Left hindlimb (tissue), 1 donor: ENCODE results near the gene STIMATE.
A peak's percentile ranks its signal among the peaks of the same experiment; 100 is the strongest.

Experiments used
- DNase-seq: peaks from one replicate; pipeline ENCODE4 v3.0.0-alpha.2; 2018

The STIMATE gene

DNA sequence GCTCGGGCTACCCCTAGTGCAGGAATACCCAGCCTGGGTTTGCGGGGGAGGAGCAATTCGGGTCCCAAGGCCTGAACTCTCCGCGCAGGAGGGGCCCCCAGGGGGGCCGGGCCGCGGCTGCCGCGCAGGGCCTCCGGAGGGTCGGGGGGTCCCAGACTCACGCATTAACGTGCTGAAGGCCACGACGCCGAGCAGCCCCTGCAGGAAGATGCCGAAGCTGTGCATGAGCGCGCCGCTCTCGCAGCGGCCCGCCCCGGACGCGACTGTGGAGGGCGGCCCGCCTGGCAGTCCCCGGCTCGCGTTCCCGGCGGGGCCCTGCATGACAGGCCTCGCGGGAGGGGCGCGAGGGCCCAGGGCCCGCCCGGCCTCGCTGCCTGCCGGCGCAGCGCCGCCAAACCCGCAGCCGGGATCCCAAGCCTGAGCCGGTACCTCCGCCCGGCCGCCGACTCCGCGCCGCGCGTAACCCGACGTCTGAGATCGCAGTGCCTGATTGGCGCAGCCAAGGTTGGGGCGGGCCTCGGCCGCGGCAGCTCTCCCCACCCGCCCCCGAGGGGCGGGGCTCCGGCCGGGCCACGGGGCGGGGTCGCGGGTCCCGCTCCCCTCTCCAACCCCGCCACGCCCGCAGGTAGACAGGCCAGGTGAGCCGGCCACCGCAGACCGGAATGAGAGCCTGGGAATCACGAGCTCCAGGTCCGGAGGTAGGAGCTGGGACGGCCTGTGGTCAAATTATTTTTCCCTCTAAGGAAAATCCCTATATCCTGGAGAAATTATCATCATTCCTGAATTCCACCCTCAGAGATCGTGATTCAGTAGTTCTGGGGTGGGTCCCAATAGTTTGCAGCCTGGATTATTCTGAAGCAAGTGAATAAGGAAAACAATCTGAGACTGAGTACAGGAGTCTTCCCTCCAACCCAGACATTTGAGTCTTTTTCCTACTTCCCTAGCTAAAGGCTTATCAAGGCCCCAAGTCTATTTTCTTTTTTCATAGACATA is at the start of gene STIMATE:
Gene STIMATE, minus strand, starts transcription at position 419 of the 993 bp plus-strand sequence. Its CDS starts 98 bp downstream, at position 321.
- peak; percentile 88 for DNase-seq

DNA sequence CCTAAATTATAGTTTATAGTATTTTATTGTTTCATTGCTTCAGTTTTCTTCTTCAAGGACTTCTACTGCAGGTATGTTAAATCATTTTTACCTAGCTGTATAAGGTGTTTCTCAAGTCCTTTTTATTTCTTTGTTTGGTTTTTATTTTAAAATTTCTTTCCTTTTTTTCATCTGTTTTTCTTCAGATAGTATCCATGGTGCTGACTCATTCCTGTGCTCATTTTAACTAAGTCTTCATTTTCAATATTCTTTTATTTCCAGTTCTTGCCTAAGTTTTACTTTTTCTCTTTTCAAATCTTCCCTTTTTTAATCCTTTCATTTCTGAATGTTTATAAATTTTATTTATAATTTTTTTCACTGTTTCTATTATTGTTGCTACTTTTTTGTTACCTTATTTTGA is 42.3 kb upstream of the STIMATE start:
- no peak for DNase-seq

DNA sequence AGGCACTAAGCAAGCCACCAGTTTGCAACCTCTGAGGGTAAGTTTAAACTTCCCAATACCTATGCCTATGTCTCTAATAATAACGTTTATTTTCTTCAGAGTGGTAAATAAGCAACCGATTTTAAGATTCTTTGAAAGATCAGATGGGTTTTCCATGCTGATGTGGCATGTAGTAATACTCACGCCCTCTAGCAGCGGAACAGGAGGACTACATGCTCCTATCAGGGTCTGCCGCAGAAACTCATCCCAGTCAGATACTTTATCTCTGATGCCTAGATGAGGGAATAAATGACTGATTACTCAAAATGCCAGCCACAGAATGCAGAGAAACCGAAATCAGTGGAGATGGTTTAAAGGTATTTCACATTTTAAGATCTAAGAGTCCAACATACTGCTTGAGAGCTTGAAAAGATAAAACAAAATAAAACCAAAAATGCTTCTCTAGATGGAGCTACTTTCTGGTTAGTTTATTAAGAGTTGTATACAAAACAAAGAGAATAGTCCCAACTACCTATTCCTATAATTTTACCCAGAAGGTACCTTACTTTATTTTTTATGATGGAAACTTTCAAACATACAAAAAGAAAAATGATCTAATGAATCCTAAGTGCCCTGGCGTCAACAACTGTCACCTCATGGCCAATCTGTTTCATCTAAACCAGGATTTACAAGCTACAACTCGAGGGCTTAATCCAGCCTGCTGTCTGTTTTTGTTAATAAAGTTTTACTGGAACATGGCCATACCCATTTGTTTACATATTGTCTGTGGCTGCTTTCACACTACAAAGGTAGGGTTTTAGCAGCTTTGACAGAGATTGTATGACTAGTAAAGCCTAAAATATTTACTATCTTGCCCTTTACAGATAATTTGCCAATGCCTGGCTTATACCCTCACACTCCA is 37.5 kb upstream of the STIMATE start:
- no peak for DNase-seq

DNA sequence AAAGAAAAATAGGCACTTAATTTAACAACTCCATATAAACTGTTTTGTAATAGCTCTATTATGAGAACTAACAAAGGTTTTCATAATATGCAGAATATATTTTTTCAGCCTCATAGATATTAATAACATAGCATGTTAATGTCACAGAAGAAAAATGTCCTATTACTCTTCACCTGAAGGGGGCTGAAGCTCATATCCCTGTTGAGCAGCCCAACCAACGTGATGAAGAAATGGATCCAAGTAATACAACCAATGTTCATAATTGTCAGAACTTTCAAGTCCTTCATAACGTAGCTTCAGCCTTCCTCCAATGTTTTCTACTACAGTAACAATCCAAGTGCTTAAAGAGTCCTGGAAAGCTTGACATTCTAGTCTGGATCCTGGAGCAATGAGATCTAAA is 34.5 kb upstream of the STIMATE start:
- DNase-seq, result no peak

DNA sequence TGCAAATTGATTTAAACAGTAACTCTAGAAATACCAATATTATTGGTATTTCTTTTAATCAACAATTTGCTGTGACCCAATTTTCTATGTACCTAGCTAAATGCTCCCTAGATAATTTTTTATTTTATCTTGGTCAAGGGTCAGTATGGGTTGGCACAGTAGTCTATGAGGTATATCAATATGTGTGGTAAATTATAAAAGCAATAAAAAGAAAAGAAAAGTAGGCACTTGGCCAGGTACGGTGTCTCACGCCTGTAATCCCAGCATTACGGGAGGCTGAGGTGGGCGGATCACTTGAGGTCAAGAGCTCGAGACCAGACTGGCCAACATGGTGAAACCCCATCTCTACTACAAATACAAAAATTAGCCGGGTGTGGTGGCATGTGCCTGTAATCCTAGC is 34.0 kb upstream of the STIMATE start:
- DNase-seq, result no peak

DNA sequence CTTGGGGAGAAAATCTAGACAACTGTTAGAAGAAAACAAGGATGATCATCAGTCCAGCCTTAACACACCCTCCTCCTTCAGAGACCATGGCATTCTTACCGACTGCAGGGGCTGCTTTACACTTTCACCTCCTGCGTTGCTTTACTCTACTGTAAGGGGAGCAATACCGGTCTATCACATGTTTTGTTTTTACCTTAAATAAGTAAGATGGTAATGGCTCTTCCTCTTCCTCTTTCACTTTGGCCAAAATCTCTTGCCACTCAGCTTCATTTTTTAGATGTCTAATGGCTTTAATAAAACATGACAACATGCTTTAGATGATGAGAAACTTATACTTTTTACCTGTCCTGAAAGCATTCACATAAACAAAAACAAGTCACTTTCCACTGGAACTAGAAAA is 33.4 kb upstream of the STIMATE start:
- DNase-seq, result no peak

DNA sequence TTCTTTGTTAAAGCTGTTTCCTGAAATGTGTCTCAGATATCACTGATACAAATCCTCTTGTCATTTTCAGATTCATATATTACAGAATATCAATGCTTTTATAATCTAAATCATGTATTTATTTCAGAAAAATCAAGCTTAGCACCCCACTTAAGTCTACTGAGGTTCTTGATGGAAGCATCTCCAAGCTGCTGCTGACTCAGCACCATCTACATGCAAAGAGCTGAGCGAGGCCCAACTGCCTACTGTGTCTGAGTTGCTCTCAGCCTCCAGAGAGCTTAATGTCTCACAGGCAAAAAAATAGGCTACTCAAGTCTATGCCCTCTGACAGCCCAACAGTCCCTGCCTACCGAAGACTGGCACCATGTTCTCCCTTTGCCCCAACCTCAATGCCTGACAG is 29.2 kb upstream of the STIMATE start:
- no peak for DNase-seq

DNA sequence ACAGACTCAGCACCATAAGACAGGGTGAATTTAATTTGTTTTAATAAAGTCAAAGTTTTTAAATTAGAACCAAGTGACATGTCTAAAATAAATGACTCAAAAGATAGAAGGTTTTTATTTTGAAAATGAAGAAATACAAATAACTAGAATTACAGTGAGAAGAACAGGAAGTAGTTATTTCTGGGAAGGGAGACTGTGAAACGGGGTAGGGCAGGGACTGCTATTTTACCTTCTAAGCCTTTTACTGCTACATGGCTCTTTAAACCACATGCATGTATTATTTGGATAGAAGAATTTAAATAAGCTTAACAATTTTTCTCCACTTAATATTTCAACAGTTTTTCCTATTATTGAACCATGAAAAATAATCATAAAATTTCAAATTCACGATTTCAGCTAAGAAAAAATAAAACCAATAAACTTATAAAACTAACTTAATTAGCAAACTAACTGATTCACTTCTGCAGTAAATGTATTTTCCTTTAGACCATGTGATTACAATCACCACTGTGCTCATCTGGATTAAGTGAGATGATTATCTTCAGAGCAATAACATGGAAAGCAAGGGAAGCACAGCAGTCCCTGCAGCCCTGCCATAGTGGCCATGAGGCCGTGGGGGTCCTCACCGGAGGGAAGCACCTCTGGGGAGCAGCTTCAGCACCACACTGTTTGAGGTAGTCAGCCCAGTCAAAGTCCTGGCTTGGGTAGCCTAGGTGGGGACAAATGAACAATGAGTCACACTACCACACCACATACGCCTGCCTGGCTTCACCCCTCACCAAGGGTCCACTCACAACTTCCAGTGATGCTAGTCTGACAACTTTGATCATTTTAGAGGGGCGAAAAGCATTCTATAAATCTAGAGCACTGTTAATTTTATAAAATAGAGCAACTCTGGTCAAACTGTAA is 28.3 kb upstream of the STIMATE start:
- DNase-seq, result no peak

DNA sequence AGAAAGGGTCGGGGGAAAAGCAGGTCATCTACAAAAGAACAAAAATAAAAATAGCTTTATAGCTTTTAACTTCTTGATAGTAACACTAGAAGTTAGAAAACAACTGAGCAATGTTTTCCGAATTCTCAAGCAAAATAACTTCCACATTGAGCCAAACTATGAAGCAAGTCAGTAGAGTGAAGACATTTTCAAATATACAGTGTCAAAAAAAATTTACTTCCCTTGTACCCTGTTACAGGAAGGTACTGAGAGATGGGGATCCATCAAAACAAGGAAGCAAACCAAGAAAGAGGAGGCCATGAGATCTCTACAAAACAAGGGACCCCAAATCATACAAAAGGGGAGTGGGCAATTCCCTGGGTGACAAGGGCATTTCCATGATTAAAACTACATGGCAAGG is 26.6 kb upstream of the STIMATE start:
- no peak for DNase-seq

DNA sequence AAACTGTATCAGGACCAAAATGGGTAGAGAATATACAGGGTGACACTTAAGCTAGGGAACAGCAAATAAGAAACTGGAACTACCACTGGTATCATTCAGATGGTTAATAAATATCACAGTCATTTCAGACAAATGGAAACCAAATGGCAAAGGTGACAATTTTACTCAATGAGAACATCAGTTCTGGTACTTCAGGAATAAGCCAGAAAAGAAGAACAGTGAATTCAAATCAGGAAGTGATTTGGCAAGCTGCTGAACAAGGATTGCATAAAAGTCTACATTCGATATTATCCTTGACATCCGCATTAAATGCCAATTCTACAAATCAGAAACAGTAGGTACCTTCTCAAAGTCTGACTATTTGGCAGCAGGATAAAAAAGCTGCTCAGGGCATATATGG is 23.5 kb upstream of the STIMATE start:
- DNase-seq, result no peak

DNA sequence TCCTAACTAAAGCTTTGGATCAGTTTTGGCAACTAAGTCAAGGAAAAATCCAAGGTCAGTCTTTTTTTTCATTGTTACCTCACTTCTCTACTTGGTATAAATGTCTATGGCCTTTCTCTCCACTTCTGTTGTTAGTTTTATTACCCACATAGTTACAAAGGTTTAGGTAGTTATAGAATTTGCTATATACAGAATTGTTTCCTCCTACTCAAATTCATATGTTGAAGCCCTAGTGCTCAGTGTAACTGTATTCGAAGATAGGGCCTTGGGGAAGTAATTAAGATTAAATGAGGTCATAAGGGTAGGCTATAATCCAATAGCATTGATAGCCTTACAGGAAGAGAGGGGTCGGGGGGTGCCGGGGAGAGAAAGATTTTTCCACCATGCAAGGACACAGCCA is 19.7 kb upstream of the STIMATE start:
- no peak for DNase-seq

DNA sequence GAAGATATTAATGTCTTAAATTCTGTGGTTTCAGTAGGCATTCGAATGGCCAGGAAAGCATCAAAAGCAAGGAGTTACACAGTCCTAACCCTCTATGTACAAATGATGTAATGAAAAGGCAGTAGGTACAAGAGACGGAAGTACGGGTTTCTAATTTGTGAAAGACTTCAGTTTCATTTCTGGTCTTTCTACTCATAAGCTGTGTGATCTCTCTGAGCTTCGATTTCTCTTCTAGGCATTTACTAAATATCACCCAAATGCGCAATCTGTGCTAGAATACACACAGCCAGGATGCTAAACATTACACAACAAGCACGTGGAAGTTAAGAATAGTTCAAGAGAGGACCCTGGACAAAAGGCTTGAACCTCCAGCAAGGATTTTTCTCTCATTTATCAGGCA is 17.9 kb upstream of the STIMATE start:
- no peak for DNase-seq

DNA sequence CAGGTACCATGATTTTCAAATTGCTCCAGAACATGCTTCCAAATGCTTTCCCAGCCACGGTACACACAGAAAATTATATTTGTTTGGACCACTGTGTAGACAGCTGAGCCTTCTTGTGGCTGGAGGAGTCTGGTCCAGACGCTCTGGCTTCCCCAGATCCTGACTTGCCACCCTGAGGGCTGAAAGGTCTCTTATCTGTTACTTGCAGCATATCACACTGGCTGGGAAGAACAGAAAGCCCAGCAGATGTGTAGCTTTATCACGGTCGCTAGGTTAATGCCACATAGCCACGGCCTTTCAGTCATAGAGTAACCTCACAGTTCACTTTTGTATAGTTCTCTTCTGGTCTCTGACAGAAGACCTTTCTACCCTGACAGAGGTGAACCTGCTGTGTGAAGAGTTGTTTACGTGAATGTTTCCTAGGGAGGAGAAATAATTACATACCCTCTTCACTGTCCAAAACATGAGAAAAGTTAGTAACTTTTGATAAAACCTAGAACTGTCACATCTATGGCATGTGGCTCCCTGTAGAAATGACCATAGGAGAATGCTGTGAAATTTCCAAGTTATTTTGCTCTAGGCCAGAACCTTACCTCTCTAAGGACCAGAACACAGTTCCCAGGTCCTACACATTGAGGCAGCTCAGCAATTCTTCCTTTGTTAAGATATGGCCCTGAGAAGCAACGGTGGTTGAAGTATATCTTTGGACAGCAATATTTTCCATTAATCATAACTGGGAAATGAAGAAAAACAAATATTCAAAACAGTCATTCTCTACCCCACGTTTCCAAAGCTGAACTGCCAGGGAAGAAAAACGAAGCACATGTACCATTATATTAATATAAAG is 15.8 kb upstream of the STIMATE start:
- DNase-seq, result no peak

DNA sequence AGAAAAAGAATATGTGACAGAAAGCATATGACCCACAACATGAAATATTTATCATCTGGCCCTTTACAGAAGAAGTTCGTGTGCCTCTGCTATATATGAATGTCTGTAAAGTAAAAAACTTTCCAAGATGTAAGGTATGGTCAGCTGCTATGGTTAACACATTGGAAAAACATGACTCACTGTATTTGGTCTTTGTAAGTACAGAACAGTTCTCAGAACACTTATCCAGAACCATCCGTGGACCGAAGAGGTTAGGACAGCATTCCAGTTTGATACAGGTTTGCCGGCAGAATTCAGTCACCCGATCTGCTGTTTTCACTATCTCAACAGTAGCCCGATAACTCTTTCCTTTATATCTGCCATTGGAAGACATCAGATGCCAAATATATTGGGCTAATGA is 13.5 kb upstream of the STIMATE start:
- no peak for DNase-seq

DNA sequence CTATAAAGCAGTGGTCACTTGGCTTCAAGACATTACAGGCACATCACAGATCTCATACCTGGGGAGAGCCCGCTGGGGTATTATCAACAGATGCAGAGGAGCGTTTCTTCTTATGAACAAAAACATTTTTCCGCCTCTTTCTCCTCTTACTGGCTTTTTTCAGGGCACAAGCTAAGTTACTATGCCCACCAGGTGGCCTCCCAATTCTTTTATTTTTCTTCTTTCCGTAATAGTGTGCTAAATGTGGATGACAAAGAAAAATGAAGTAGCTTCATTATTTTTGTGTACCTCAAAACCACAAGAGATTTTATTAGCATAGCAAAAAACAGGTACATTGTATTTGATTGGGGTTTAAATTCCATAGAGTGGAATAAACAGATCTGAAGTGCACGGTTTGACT is 10.1 kb upstream of the STIMATE start:
- DNase-seq, result no peak

DNA sequence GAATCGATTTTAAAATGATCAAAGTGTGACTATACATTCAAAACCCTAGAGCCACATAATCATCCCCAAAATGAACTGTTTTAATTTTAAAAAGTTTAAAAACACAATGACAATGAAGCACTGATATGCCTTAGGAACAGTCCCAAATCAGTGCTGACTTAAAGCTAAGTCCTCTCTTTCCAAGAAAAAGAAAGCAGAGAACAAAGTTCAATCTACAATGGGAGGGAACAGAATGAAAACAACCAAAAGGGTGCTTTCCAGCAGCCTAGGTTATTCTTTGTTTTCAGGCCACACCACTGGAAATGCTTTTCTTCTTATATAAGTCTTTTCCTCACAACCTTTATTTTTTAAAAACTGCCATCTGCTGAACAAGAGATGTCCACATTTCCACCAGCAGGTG is 7.2 kb upstream of the STIMATE start:
- no peak for DNase-seq

DNA sequence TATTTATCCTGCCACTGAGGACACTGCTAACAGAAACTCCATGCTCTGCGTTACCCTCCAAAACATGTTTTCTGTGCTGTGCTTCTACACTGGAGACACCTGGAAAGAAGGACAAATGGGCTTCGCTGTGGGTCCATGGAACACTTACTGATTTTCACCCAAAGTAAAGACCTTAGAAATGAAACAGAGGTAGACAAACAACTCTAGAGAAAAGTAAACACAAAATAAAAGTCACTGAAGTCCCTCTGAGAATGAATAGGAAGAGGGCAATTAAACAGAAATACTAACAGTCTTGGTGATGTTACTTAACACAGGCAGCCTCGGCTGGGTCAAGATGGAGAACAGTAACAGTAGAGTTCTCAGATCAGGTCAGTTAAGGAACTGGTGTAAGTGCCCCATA is 6.7 kb upstream of the STIMATE start:
- no peak for DNase-seq

DNA sequence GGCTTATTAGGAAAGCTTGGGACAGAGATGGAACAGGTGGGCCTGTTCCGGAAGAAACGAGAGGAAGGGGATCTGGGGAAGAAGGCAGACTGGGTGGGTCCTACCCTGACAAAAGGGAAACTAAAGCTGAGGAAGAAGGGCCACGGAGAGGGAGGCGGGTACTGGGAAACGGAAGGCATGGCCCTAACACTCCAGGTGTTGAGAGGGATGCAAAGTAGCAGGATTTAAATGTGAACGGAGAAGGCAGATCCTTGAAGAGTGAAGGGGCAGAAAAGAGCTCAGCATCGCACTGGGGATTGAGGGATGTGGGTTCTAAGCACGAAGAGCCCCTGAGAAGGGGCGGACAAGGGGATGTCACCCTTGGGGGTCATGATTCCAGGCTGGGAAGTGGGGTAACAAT is 735 bp downstream of the STIMATE start:
- DNase-seq, result no peak

DNA sequence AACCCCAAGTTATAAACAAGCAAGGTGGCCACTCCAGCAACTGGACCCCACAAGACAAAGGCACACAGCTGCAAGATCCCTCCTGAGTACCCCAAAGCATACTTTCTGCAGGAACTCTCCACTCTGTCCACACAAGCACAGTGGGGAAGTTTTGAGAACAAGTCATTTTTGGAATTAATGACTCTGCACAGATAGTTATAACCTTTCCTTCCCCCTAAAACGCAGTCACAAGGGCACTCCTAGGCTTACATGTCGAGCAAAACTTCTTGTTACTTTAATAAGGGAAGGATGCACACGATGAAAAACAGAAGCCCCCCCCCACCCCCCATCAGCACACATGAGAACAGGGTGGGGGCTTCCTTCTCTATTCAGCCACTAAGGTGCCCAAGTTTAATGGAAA is 1.2 kb downstream of the STIMATE start:
- no peak for DNase-seq

DNA sequence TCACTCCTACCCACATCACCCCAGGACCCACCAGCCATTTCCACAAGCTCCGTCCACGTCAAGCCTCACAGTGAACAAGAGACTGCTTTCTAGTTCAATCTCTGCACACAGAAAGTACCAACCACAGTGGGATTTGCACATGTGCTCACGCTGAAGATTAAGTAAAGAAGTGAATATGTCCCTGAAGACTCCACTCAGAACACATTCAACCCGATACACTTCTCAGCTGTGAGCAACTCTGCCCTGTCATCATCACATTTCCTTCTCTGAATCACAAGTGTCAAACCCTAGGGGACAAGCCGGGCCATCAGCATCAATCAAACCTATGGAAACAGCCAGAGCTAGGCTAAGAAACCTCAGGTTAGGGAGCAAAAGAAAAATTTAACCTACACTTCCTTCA is 1.9 kb downstream of the STIMATE start:
- no peak for DNase-seq

DNA sequence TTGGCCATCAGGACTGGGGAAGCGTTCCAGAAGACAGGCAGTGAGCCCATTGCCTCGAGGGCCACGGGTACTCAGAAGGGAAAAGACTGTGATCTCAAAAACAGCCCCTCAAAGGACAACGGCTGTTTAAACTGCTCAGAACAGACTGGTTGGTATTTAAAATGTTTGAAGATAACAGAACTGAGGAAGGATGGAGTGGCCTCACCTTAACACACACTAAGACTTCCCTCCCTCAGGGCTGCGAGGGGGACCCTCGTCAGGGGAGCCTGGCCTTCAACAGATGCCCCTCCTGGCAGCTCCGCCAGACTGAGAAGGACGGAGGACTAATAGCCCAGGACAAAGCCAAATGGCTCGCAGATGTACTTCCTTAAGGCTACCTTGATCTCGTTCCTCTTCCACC is 2.6 kb downstream of the STIMATE start:
- DNase-seq, result no peak

DNA sequence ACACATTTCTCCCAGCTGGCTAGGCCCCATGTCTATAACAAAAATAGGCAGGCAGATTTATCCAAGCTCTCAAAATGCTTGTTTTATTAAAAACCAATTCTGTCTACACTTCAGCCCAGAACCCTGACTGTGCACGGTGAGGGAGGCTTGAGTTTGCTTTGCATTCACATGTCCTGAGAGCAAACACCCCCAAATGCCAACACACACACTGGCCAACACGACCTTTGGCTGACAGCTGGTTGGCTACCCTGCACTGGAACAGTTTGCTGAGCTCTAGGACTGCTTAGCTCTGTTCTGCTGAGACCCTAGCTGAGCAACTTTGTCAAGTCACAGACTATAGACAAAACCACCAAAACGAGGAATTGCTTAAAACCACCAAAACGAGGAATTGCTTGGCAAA is 3.6 kb downstream of the STIMATE start:
- DNase-seq, result no peak
